A549 (cell line): ENCODE data around the gene THUMPD2.

ENCODE experiments used
- CBX2 ChIP-seq: fragments of 200-600 bp; sonication (generic); IDR thresholded peaks from 2 replicates; pipeline ENCODE4 v1.6.1; 2016; ENCODE audit warnings: low read depth, mild to moderate bottlenecking, borderline replicate concordance
- CBX8 ChIP-seq: fragments of 200-600 bp; sonication (generic); IDR thresholded peaks from 2 replicates; pipeline ENCODE4 v1.6.1; 2016
- FOSL2 ChIP-seq, 2 experiments: fragments of 450-650 bp in 1 of 2; fragments of >200 bp in 1 of 2; sonication (Bioruptor Twin) in 1 of 2; formaldehyde crosslinking; IDR thresholded peaks; 2 replicates each; pipeline versions ENCODE4 v1.5.0 to v1.6.1; 2016 to 2020; ENCODE audit warnings: mild to moderate bottlenecking in 1 of 2, moderate library complexity in 1 of 2
- HDAC2 ChIP-seq: fragments of 200-600 bp; sonication (generic); IDR thresholded peaks from 2 replicates; pipeline ENCODE4 v1.6.1; 2016
- MAFK ChIP-seq: fragments of 450-650 bp; IDR thresholded peaks from 2 replicates; pipeline ENCODE4 v1.6.1; 2014; ENCODE audit not compliant: partially characterized antibody
- NPAS2 ChIP-seq: fragments of 250-450 bp; sonication (Bioruptor Pico); IDR thresholded peaks from 2 replicates; pipeline ENCODE4 v1.8.0; 2022; ENCODE audit warnings: mild to moderate bottlenecking, moderate library complexity, borderline replicate concordance
- PHF8 ChIP-seq: fragments of 200-600 bp; sonication (generic); IDR thresholded peaks from 2 replicates; pipeline ENCODE4 v1.6.1; 2016; ENCODE audit warnings: low read depth, mild to moderate bottlenecking, antibody characterized with exemption, moderate library complexity, borderline replicate concordance
- POLR2A ChIP-seq: IDR thresholded peaks from 2 replicates; pipeline ENCODE4 v1.6.1; 2012; ENCODE audit warnings: mild to moderate bottlenecking, low read length
- RAD21 ChIP-seq, 2 experiments: fragments of >200 bp in 1 of 2; sonication (Bioruptor Twin) in 1 of 2; formaldehyde crosslinking in 1 of 2; IDR thresholded peaks in 1 of 2; conservative IDR thresholded peaks in 1 of 2; 2 replicates in 1 of 2; 3 replicates in 1 of 2; pipeline ENCODE4 v1.6.1; 2012 to 2018; ENCODE audit warnings: inconsistent platforms in 1 of 2
- RARB ChIP-seq: fragments of 250-450 bp; sonication (Bioruptor Pico); IDR thresholded peaks from 2 replicates; pipeline ENCODE4 v1.8.0; 2021; ENCODE audit warnings: mild to moderate bottlenecking, moderate library complexity
- RCOR1 ChIP-seq: fragments of 150-350 bp; IDR thresholded peaks from 2 replicates; pipeline ENCODE4 v1.6.1; 2014; ENCODE audit warnings: antibody characterized with exemption, low read length, low read depth
- TF ChIP-seq, protein P1 (sequence below): fragments of >200 bp; sonication (Bioruptor Twin); formaldehyde crosslinking; IDR thresholded peaks from 3 replicates; pipeline ENCODE4 v1.5.1; 2016
- TF ChIP-seq, protein P2 (sequence below): IDR thresholded peaks from 2 replicates; pipeline ENCODE4 v1.6.1; 2012

DNA sequence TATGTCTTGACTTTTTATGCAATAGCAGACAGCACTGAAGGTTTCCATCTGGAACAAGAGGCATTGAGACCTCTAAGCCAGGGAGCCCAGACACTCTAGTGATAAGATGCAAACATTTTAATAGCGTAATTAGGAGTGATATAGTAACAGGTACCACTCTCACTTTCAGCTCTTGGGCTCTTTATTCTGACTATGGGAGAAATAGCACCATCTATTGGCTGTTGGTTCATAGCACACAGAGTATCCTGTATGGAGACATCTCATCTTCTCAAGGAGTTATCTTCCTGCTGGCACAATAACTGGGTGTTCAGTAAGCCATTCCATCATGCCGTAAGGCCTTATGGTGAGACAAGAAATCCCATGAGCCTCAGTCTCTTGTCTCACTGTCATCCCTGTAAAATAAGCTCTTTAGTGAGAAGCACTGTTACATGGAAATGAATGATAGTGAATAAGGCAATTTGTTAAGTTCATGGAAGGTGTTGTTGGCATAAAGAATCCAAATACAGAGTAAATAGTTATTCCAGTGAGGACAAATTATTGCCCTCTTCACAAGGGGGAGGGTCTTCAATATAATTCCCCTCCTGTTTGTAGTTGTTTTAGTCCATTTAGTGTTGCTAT lies 48.3 kb downstream of the THUMPD2 start:
- TF ChIP-seq PHF8 (no peak), RAD21 (conservative IDR thresholded peaks at IDR 0.05 in 1 of 2, IDR thresholded peaks at IDR 0.05 in 1 of 2) (peak; percentile 61 to 79), POLR2A (no peak), NPAS2 (CRISPR knock-in tag) (no peak), CBX2 (no peak), FOSL2 (IDR thresholded peaks at IDR 0.05) (no peak), FOSL2 (CRISPR knock-in tag; IDR thresholded peaks at IDR 0.05) (no peak), RCOR1 (no peak), RARB (CRISPR knock-in tag) (no peak), MAFK (no peak), CBX8 (no peak), HDAC2 (no peak)
- TF ChIP-seq, protein P1, sequence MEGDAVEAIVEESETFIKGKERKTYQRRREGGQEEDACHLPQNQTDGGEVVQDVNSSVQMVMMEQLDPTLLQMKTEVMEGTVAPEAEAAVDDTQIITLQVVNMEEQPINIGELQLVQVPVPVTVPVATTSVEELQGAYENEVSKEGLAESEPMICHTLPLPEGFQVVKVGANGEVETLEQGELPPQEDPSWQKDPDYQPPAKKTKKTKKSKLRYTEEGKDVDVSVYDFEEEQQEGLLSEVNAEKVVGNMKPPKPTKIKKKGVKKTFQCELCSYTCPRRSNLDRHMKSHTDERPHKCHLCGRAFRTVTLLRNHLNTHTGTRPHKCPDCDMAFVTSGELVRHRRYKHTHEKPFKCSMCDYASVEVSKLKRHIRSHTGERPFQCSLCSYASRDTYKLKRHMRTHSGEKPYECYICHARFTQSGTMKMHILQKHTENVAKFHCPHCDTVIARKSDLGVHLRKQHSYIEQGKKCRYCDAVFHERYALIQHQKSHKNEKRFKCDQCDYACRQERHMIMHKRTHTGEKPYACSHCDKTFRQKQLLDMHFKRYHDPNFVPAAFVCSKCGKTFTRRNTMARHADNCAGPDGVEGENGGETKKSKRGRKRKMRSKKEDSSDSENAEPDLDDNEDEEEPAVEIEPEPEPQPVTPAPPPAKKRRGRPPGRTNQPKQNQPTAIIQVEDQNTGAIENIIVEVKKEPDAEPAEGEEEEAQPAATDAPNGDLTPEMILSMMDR, result peak; percentile 71
- TF ChIP-seq, protein P2, sequence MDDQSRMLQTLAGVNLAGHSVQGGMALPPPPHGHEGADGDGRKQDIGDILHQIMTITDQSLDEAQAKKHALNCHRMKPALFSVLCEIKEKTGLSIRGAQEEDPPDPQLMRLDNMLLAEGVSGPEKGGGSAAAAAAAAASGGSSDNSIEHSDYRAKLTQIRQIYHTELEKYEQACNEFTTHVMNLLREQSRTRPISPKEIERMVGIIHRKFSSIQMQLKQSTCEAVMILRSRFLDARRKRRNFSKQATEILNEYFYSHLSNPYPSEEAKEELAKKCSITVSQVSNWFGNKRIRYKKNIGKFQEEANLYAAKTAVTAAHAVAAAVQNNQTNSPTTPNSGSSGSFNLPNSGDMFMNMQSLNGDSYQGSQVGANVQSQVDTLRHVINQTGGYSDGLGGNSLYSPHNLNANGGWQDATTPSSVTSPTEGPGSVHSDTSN, result no peak
